IMR-90 (cell line): Measurements from ENCODE around the gene SYP. TPM values are rescaled to one million over a fixed set of nuclear protein-coding genes. Genes with fewer than 3 reads are reported as not detected.

Source experiments
- ATAC-seq: fragments of 200-7000 bp; cut with Tn5 transposase; 2 replicates; pipeline ENCODE4 v1.9.1; 2020; ENCODE audit warnings: low read depth, mild to moderate bottlenecking, moderate library complexity
- BruUV-seq: library from RNA; stranded (reverse); fragments of 400-500 nt; replicated peaks from 2 replicates; lab custom pipeline; 2021; lab: Mats Ljungman, UMichigan
- CTCF ChIA-PET: fragments of 300-600 bp; formaldehyde crosslinking; extraction: SDS; loops from one replicate; lab custom pipeline; 2021; ENCODE audit warnings: antibody characterized with exemption; lab: Yijun Ruan, JAX
- POLR2A ChIA-PET: fragments of 300-600 bp; sonication (Branson Sonifier 250); formaldehyde crosslinking; loops from one replicate; lab custom pipeline; 2022; ENCODE audit warnings: antibody characterized with exemption; ENCODE audit not compliant: unreplicated experiment; lab: Charles Lee
- DNase-seq: peaks from one replicate; pipeline ENCODE4 v3.0.0; 2013
- H2AFZ ChIP-seq: replicated peaks from 2 replicates; pipeline ENCODE3; 2013; ENCODE audit warnings: low read length, mild to moderate bottlenecking; ENCODE audit not compliant: poor library complexity
- H2AK5ac ChIP-seq: 2 replicates; pipeline ENCODE4 v1.6.1; 2013; ENCODE audit warnings: low read depth, low read length, inconsistent platforms
- H2AK9ac ChIP-seq: replicated peaks from 2 replicates; pipeline ENCODE3; 2013; ENCODE audit warnings: mild to moderate bottlenecking, low read depth, low read length, moderate library complexity; ENCODE audit not compliant: poor library complexity
- H2BK120ac ChIP-seq: 2 replicates; pipeline ENCODE4 v1.6.1; 2013; ENCODE audit warnings: low read depth, low read length, inconsistent platforms
- H2BK15ac ChIP-seq: 3 replicates; pipeline ENCODE4 v1.6.1; 2013; ENCODE audit warnings: low read depth, low read length, inconsistent platforms
- H2BK20ac ChIP-seq: 2 replicates; pipeline ENCODE4 v1.6.1; 2013; ENCODE audit warnings: low read depth, mild to moderate bottlenecking, inconsistent platforms, low read length, moderate library complexity
- H2BK5ac ChIP-seq: 2 replicates; pipeline ENCODE4 v1.6.1; 2013; ENCODE audit warnings: mild to moderate bottlenecking, low read depth, low read length, inconsistent platforms; ENCODE audit not compliant: poor library complexity, severe bottlenecking
- H3K14ac ChIP-seq: replicated peaks from 2 replicates; pipeline ENCODE4 v1.6.1; 2013; ENCODE audit warnings: low read depth, low read length, inconsistent platforms
- H3K18ac ChIP-seq: 2 replicates; pipeline ENCODE4 v1.6.1; 2013; ENCODE audit warnings: low read depth, low read length, control low read depth
- H3K23ac ChIP-seq: 2 replicates; pipeline ENCODE4 v1.6.1; 2013; ENCODE audit warnings: low read depth, low read length, inconsistent platforms
- H3K27ac ChIP-seq: 2 replicates; pipeline ENCODE4 v1.5.1; 2013; ENCODE audit warnings: mild to moderate bottlenecking, control low read depth, low read length; ENCODE audit not compliant: insufficient read depth
- H3K27me3 ChIP-seq: 2 replicates; pipeline ENCODE4 v1.6.1; 2013; ENCODE audit warnings: low read length; ENCODE audit not compliant: control insufficient read depth, insufficient read depth
- H3K36me3 ChIP-seq: 2 replicates; pipeline ENCODE4 v1.6.1; 2013; ENCODE audit warnings: low read length, mixed read lengths; ENCODE audit not compliant: control insufficient read depth, insufficient read depth
- H3K4ac ChIP-seq: 2 replicates; pipeline ENCODE4 v1.6.1; 2013; ENCODE audit warnings: low read depth, low read length, inconsistent platforms
- H3K4me1 ChIP-seq: 2 replicates; pipeline ENCODE4 v1.6.1; 2013; ENCODE audit warnings: low read length, mixed read lengths; ENCODE audit not compliant: control insufficient read depth, insufficient read depth
- H3K4me2 ChIP-seq: 2 replicates; pipeline ENCODE4 v1.6.1; 2013; ENCODE audit warnings: low read depth, mild to moderate bottlenecking, control low read depth, low read length, moderate library complexity
- H3K4me3 ChIP-seq: 2 replicates; pipeline ENCODE4 v1.5.1; 2013; ENCODE audit warnings: low read depth, mild to moderate bottlenecking, control low read depth, low read length, moderate library complexity; ENCODE audit not compliant: insufficient read depth
- H3K56ac ChIP-seq: 2 replicates; pipeline ENCODE4 v1.6.1; 2013; ENCODE audit warnings: low read length, inconsistent platforms; ENCODE audit not compliant: insufficient read depth; ENCODE audit errors: extremely low read depth
- H3K79me1 ChIP-seq, 2 experiments: 2 replicates each; pipeline ENCODE4 v1.6.1; 2013; ENCODE audit warnings: low read length in 2 of 2, inconsistent platforms in 1 of 2, low read depth in 1 of 2
- H3K9ac ChIP-seq: 2 replicates; pipeline ENCODE4 v1.6.1; 2013; ENCODE audit warnings: low read depth, low read length, control low read depth
- H3K9me1 ChIP-seq: 2 replicates; pipeline ENCODE4 v1.6.1; 2013; ENCODE audit warnings: low read length, inconsistent platforms; ENCODE audit not compliant: insufficient read depth
- H3K9me3 ChIP-seq: 2 replicates; pipeline ENCODE4 v1.6.1; 2013; ENCODE audit warnings: low read length; ENCODE audit not compliant: control insufficient read depth, insufficient read depth
- H4K20me1 ChIP-seq: 2 replicates; pipeline ENCODE4 v1.6.1; 2013; ENCODE audit warnings: low read length, inconsistent platforms; ENCODE audit not compliant: insufficient read depth
- H4K5ac ChIP-seq: 2 replicates; pipeline ENCODE4 v1.6.1; 2013; ENCODE audit warnings: mild to moderate bottlenecking, low read depth, low read length, control low read depth
- H4K8ac ChIP-seq, 2 experiments: 2 replicates each; pipeline ENCODE4 v1.6.1; 2013; ENCODE audit warnings: low read depth in 2 of 2, low read length in 2 of 2, control low read depth in 1 of 2, inconsistent platforms in 1 of 2
- H4K91ac ChIP-seq: 2 replicates; pipeline ENCODE4 v1.6.1; 2013; ENCODE audit warnings: low read depth, low read length, inconsistent platforms; ENCODE audit not compliant: insufficient read depth
- MAFK ChIP-seq: IDR thresholded peaks from 2 replicates; pipeline ENCODE4 v1.6.1; 2012; ENCODE audit warnings: low read depth, low read length, improper control_type of control experiment
- SMC3 ChIP-seq: fragments of 150-350 bp; IDR thresholded peaks from 2 replicates; pipeline ENCODE4 v1.6.1; 2016; ENCODE audit warnings: low read depth, mild to moderate bottlenecking, antibody characterized with exemption, low read length, moderate library complexity
- WGBS, 2 experiments: methylation state at CpG; one replicate each; pipeline versions ENCODE4 v1.1.5 to v1.1.7; 2013; ENCODE audit warnings: missing lambda C conversion rate in 2 of 2; ENCODE audit not compliant: insufficient read length in 1 of 2; ENCODE audit errors: extremely low coverage in 2 of 2; 5-methylcytosine and 5-hydroxymethylcytosine counted together
- dilution Hi-C: fragments of 300-500 bp; cut with HindIII; formaldehyde crosslinking; loops from one replicate; pipeline ENCODE4 v1.14.3; 2018; ENCODE audit warnings: low sequenced_read_pairs; ENCODE audit not compliant: unreplicated experiment
- in situ Hi-C: fragments of 300-500 bp; cut with MboI; formaldehyde crosslinking; loops from 3 replicates; pipeline ENCODE4 v1.14.3; 2019; ENCODE audit warnings: low sequenced_read_pairs, inconsistent platforms, mixed read lengths
- intact Hi-C: fragments of 100-400 bp; cut with micrococcal nuclease; formaldehyde crosslinking; loops from 2 replicates; pipeline ENCODE4 v1.10.0; 2022
- polyA plus RNA-seq, 3 experiments: library from polyadenylated mRNA; depleted of rRNA; stranded (reverse); fragments of >200 nt; gene quantifications; 2 replicates each; pipeline ENCODE4 v1.2.3, GENCODE V29; 2012; ENCODE audit warnings: low replicate concordance in 1 of 3
- total RNA-seq: library from RNA; depleted of rRNA; stranded (reverse); fragments of >200 nt; gene quantifications from 2 replicates; pipeline ENCODE4 v1.2.3, GENCODE V29; 2012
- TF ChIP-seq, protein P1 (sequence below): conservative IDR thresholded peaks from 2 replicates; pipeline ENCODE4 v1.5.1; 2012; ENCODE audit warnings: mild to moderate bottlenecking, low read depth, low read length, improper control_type of control experiment
- TF ChIP-seq, protein P2 (sequence below): fragments of 150-350 bp; IDR thresholded peaks from 2 replicates; pipeline ENCODE4 v1.6.1; 2016; ENCODE audit warnings: low read depth, mild to moderate bottlenecking, low read length, moderate library complexity, borderline replicate concordance

The SYP gene
- total and polyA plus RNA-seq, 2 of the 4 experiments (the other 2 are of a cell fraction): under 0.01 to 0.05 TPM

DNA sequence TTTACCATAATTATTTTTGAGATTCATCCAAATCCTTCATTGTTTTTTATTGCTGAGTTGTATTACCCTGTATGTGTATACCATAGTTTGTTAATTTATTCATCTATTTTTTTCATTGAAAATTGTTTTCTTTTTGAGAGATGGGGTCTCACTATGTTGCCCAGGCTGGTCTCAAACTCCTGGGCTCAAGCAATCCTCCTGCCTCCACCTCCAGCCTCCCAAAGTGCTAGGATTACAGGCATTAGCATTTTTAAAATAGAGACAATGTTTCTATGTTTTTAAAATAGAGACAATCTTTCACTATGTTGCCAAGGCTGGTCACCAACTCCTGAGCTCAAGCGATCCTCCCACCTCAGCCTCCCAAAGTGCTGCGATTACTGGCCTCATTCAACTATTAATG is 39.1 kb downstream of the SYP start:
- intact Hi-C loops: loop anchor here (10.0 kb wide), 1 partner anchor 86 kb away; the partner anchor contains the start of genes PRAF2 and WDR45

More for the DNA sequence above, 39.1 kb downstream of the SYP start:
- no peaks in the 10 kb centered on the region for H3K9me3 ChIP-seq
- dilution Hi-C loops: no loop called here
- ChIA-PET CTCF (no interaction called here), POLR2A (no interaction called here)
- BruUV-seq: no TSS peak
- no peak overlapping the region for H4K5ac ChIP-seq
- H3K36me3 ChIP-seq: no peaks in the 10 kb centered on the region
- H3K4me2 ChIP-seq: no peak overlapping the region
- no peak overlapping the region for H2BK15ac ChIP-seq
- H3K14ac ChIP-seq: no peak overlapping the region
- H4K20me1 ChIP-seq: no peaks in the 10 kb centered on the region
- H3K4ac ChIP-seq: no peak overlapping the region
- H2BK5ac ChIP-seq: no peak overlapping the region
- no peak overlapping the region for H3K27ac ChIP-seq
- WGBS, 2 experiments: no CpG with 5 or more reads among the region's 2 CpGs
- TF ChIP-seq, protein P1, sequence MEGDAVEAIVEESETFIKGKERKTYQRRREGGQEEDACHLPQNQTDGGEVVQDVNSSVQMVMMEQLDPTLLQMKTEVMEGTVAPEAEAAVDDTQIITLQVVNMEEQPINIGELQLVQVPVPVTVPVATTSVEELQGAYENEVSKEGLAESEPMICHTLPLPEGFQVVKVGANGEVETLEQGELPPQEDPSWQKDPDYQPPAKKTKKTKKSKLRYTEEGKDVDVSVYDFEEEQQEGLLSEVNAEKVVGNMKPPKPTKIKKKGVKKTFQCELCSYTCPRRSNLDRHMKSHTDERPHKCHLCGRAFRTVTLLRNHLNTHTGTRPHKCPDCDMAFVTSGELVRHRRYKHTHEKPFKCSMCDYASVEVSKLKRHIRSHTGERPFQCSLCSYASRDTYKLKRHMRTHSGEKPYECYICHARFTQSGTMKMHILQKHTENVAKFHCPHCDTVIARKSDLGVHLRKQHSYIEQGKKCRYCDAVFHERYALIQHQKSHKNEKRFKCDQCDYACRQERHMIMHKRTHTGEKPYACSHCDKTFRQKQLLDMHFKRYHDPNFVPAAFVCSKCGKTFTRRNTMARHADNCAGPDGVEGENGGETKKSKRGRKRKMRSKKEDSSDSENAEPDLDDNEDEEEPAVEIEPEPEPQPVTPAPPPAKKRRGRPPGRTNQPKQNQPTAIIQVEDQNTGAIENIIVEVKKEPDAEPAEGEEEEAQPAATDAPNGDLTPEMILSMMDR: no peak
- no peak for TF ChIP-seq MAFK
- TF ChIP-seq, protein P2, sequence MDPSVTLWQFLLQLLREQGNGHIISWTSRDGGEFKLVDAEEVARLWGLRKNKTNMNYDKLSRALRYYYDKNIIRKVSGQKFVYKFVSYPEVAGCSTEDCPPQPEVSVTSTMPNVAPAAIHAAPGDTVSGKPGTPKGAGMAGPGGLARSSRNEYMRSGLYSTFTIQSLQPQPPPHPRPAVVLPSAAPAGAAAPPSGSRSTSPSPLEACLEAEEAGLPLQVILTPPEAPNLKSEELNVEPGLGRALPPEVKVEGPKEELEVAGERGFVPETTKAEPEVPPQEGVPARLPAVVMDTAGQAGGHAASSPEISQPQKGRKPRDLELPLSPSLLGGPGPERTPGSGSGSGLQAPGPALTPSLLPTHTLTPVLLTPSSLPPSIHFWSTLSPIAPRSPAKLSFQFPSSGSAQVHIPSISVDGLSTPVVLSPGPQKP: no peak
- TF ChIP-seq SMC3: no peak
- H3K23ac ChIP-seq: no peak overlapping the region
- no peaks in the 10 kb centered on the region; the same call in 1 of the 2 replicates for H3K27me3 ChIP-seq
- in situ Hi-C loops: no loop called here
- no peaks in the 10 kb centered on the region for H3K9me1 ChIP-seq
- no peak overlapping the region for H3K56ac ChIP-seq
- ATAC-seq (no peak), DNase-seq (no peak)
- no peak overlapping the region for H2BK120ac ChIP-seq
- no peak overlapping the region for H3K18ac ChIP-seq
- no peak overlapping the region for H3K9ac ChIP-seq
- no peak overlapping the region for H2BK20ac ChIP-seq
- no peaks in the 10 kb centered on the region for H3K79me1 ChIP-seq
- no peak overlapping the region for H2AFZ ChIP-seq
- H4K8ac ChIP-seq: no peak overlapping the region
- no peak overlapping the region for H2AK9ac ChIP-seq
- H3K4me3 ChIP-seq: no peak overlapping the region
- peaks cover 5% of the 10 kb centered on the region for H3K4me1 ChIP-seq
- H4K91ac ChIP-seq: no peak overlapping the region
- no peak overlapping the region for H2AK5ac ChIP-seq
